DMS53 treated with DMSO at 0.1 percent for 48 hours (cell line): ENCODE measurements around the gene KLRF2.
"Not testable (repeated sequence)": the region's sequence is repeated elsewhere in the genome, so short reads cannot be mapped to it uniquely, and the experiment has no call there.

Experiments used
- DNase-seq: peaks from one replicate; lab custom pipeline; 2025; ENCODE audit not compliant: unreplicated experiment; lab: John Stamatoyannopoulos, UW

Gene KLRF2, protein sequence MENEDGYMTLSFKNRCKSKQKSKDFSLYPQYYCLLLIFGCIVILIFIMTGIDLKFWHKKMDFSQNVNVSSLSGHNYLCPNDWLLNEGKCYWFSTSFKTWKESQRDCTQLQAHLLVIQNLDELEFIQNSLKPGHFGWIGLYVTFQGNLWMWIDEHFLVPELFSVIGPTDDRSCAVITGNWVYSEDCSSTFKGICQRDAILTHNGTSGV

GRCh38 chr12:9881246-9881645, at the start of gene KLRF2:
TSS of gene KLRF2 (plus strand) at chr12:9881489. CDS start at chr12:9881596, 107 bp downstream.
- no peak for DNase-seq

DNA sequence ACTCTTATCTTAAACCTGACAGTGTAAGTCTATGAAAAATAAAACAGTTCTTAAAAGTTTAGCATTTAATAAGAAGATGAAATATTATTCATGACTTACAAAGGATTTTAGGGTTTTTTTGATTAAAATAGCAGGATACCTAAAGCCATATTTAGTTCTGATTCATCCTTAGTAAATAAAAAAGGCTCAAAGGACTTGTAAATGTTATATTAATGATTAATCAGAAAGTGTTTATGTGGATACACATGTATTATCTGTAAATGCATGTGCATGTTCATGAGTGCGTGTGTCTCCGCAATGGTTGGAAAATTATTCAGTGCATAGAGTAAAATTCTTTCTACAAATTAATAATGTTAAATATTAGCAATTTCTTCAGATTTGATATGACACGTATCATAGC, 49.6 kb upstream of the KLRF2 start:
- peak; percentile 89 for DNase-seq

GRCh38 chr12:9843407-9843806, 37.9 kb upstream of the KLRF2 start:
- no peak for DNase-seq

- no peak for DNase-seq
Observed at GRCh38 chr12:9848899-9849298, 32.4 kb upstream of the KLRF2 start.

GRCh38 chr12:9851050-9851449, 30.2 kb upstream of the KLRF2 start:
- no peak for DNase-seq

- DNase-seq = no peak
Observed at GRCh38 chr12:9851927-9852326, 29.4 kb upstream of the KLRF2 start.

DNA sequence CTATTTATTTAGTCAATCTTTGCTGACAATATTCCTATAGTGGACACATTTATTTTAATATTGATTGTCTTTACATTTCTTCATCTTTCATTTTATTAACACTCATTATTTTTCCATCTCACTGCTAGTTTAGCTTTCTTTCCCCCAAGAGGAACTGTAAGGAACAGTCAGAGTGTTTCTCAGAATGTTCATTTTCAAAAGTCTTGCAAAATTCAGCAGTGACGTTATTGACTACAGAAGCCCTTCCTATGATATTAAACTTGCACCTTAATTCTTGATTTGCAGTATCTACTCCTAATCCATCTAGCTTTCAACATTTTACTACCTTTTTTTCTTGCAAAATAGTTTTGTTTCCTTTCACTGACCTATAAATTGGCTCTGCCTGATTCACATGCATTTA, 25.1 kb upstream of the KLRF2 start:
- no peak for DNase-seq

GRCh38 chr12:9856894-9857293, 24.4 kb upstream of the KLRF2 start:
- no peak for DNase-seq

- DNase-seq = no peak
Observed at GRCh38 chr12:9858135-9858534, 23.2 kb upstream of the KLRF2 start.

DNA sequence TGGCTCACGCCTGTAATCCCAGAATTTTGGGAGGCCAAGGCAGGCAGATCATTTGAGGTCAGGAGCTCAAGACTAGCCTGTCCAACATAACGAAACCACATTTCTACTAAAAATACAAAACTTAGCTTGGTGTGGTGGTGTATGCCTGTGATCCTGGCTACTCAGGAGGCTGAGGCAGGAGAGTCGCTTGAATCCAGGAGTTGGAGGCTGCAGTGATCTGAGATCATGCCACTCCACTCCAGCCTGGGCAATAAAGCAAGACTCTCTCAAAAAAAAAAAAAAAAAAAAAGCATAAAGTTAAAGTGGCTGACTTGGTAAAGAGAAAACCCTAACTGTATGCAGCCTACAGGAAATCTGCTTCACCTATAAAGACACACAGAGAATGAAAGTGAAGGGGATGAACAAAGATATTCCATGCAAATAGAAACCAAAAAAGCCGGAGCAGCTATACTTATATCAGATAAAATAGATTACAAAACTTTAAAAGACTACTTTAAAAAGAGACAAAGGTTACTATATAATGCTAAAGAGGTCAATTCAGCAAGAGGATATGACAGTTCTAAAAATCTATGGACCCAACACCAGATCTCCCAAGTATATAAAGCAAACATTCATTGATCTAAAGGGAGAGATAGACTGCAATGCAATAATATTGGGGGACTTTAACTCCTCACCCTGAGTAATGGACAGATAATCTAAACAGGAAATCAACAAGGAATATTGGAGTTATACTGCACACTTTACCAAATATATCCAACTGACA, 16.2 kb upstream of the KLRF2 start:
- peak; percentile 67 for DNase-seq

- DNase-seq = peak; percentile 82
Observed at GRCh38 chr12:9866860-9867269, 14.4 kb upstream of the KLRF2 start.

- DNase-seq = peak; percentile 73
Observed at GRCh38 chr12:9867531-9867930, 13.8 kb upstream of the KLRF2 start.

- DNase-seq = peak; percentile 83
Observed at GRCh38 chr12:9868311-9868801, 12.9 kb upstream of the KLRF2 start.

DNA sequence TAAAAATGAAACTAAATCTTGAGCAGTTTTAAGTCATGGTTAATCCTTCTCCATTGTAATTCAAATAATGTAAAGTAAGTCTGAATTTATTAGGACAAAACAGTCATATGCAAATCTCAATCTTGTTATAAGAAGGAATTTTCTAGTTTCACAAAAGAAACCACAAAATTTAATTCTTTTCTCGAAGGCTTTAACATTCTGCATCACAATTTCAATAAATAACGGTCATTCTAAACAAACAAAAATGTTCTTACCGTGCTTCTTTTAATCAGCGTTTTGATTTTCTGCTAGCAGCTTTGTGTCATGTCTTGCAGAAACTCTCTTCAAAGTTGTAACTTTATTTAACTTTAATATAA, 12.4 kb upstream of the KLRF2 start:
- no peak for DNase-seq

- peak; percentile 92 for DNase-seq
Observed at GRCh38 chr12:9869307-9870161, 11.8 kb upstream of the KLRF2 start, which contains the start of gene CLEC2B. TSS of gene CLEC2B (minus strand) at chr12:9869354.

DNA sequence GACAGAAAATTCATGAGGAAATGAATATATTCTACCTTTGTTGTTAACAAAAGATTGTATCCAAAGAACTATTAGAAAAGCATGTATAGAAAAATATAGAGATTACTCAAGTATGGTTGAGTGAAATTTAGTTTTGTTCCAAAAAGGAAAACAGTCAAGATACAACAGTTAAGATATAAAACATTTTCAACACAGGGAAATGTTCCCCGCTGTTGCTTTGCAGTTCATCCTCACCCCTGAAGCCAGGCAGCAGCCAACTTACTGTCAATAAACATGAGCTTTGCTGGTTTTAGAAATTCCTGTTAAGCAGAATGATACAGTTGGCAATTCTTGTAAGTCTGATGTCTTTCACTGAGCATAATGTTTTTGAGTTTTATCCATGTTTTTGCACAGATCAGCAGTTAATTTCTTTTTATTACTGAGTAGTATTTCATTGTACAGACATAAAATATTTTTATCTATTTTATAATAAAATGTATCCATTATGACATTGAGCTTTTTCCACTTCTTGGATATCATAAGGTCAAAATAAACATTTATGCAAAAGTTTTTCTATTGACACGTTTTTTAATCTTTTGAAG, 10.9 kb upstream of the KLRF2 start:
- DNase-seq = peak; percentile 69

DNA sequence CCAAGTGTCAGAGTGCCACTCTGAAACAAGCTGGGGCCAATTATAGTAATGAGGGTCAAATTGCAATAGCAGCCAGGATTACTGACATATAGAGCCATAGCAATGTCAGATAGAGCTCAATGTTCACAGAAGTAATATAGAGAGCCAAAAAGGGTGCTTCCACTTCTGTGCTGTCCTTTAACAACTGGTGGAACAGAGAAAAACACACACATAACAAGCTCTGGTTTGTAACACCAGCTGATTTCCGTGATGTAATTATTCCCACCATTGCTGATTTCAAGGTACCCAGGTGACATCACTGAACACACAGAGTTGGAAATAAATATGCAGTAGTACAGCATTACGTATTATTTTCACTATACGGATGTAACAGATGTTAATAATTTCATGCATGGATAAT, 9.1 kb upstream of the KLRF2 start:
- DNase-seq = no peak

DNA sequence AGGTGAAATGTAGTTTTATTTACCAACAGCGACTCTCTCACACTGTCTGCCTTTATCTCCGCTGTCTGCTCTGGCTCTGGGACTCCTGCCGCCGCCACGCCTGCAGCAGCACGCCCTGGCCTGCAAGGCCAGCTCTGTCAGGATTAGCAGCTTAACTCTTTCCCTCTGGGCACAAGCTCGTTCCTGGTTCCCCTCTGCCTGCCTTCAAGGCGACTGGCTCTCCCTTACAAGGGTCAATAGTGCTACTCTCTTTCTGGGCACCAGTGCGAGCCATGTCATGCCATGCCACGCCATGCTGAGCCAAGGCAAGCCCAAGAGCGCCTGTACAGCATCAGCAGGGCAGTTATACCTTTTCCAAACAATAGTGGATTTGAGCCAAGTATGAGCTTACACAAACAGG, 8.5 kb upstream of the KLRF2 start:
- DNase-seq = no peak

GRCh38 chr12:9876120-9876519, 5.2 kb upstream of the KLRF2 start:
- DNase-seq = not testable (repeated sequence)

DNA sequence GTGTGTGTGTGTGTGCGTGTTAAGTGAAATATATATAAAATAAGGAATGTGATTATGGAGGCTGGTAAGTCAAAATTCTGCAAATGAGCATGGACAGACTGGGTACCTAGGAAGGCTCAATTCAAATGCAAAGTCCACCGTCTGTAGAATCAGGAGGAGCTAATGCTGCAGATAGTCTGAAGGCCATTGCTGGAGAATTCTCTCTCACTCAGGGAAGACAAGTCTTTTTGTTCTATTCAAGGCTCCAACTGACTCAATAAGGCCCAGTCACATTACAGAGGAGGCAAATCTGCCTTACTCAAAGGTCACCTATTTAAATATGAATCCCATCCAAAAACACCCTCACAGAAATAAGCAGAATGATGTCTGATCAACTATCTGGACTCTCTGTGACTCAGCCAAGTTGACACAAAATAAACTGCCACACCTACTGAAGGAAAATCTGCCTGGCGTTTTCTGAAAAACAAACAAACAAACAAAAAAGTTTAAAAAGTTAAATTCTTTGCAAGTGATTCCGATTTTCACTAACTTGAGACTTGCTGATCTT, 684 bp upstream of the KLRF2 start:
- DNase-seq = no peak

- no peak for DNase-seq
Observed at GRCh38 chr12:9881988-9882387, 699 bp downstream of the KLRF2 start.
